ENCODE measurements around the gene CCDC124.

GRCh38 chr19:17942582-17943273 lies 9.9 kb downstream of the CCDC124 start:
- TF ChIP-seq POLR2AphosphoS5 (IDR thresholded peaks at IDR 0.05), result no peak
- no peak for TF ChIP-seq CTCF (IDR thresholded peaks at IDR 0.05)
